Measurements from ENCODE around the gene PIK3C2G. TPM values are rescaled to one million over a fixed set of nuclear protein-coding genes. Genes with fewer than 3 reads are reported as not detected.

Gene PIK3C2G
- total RNA-seq, 1 donor from 2014 or later, result 0.59 TPM

- TF ChIP-seq, protein P1, sequence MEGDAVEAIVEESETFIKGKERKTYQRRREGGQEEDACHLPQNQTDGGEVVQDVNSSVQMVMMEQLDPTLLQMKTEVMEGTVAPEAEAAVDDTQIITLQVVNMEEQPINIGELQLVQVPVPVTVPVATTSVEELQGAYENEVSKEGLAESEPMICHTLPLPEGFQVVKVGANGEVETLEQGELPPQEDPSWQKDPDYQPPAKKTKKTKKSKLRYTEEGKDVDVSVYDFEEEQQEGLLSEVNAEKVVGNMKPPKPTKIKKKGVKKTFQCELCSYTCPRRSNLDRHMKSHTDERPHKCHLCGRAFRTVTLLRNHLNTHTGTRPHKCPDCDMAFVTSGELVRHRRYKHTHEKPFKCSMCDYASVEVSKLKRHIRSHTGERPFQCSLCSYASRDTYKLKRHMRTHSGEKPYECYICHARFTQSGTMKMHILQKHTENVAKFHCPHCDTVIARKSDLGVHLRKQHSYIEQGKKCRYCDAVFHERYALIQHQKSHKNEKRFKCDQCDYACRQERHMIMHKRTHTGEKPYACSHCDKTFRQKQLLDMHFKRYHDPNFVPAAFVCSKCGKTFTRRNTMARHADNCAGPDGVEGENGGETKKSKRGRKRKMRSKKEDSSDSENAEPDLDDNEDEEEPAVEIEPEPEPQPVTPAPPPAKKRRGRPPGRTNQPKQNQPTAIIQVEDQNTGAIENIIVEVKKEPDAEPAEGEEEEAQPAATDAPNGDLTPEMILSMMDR (IDR thresholded peaks at IDR 0.05), result no peak
- Histone ChIP-seq H3K36me3 (no peaks in the 10 kb centered on the region), H3K4me3 (no peak overlapping the region), H3K4me1 (no peaks in the 10 kb centered on the region), H3K27me3 (ENCODE audit: low read depth) (no peaks in the 10 kb centered on the region), H3K27ac (no peak overlapping the region), H3K9me3 (no peaks in the 10 kb centered on the region)
- DNase-seq (no peak), ATAC-seq (no peak)
- intact Hi-C loops (cut with DNase I), result no loop called here
These were observed 113.8 kb downstream of the PIK3C2G start for GRCh38 chr12:18375131-18375530.

- TF ChIP-seq, protein P1 (IDR thresholded peaks at IDR 0.05), result no peak
- ATAC-seq, result no peak
- H3K9me3 ChIP-seq, result no peaks in the 10 kb centered on the region
- no peaks in the 10 kb centered on the region for H3K4me1 ChIP-seq
- H3K27ac ChIP-seq, result no peak overlapping the region
- H3K4me3 ChIP-seq, result no peak overlapping the region
- H3K36me3 ChIP-seq, result no peaks in the 10 kb centered on the region
- no peak for DNase-seq
- intact Hi-C loops (cut with DNase I), result no loop called here
- H3K27me3 ChIP-seq (ENCODE audit: low read depth), result no peaks in the 10 kb centered on the region
These were observed 114.3 kb downstream of the PIK3C2G start for GRCh38 chr12:18375583-18375982.

- H3K36me3 ChIP-seq, result no peaks in the 10 kb centered on the region
- no peak overlapping the region for H3K4me3 ChIP-seq
- H3K4me1 ChIP-seq, result peaks cover 7% of the 10 kb centered on the region
- no peaks in the 10 kb centered on the region for H3K27me3 ChIP-seq (ENCODE audit: low read depth)
- intact Hi-C loops (cut with DNase I), result no loop called here
- no peaks in the 10 kb centered on the region for H3K9me3 ChIP-seq
- TF ChIP-seq, protein P1 (IDR thresholded peaks at IDR 0.05), result no peak
- no peak for ATAC-seq
- H3K27ac ChIP-seq, result no peak overlapping the region
- no peak for DNase-seq
These were observed 121.0 kb downstream of the PIK3C2G start for GRCh38 chr12:18382236-18382885.

DNA sequence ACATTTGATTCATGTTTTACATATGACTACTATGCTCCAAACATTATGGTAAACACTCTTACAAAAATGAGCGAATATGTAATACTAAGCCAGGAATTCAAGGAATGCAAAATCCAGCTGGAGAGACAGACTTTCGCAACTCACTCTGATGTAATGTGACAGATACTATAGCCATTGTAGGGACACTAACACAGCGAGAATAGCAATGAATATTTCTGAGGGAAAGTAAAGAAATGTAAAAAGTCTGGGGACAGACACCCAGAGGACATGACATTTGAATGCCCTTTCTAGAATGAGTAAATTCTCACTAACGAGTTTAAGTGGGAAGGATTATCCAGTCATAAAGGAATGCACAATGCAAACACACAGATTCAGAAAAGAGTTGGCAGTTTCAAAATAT lies 121.9 kb downstream of the PIK3C2G start:
- Histone ChIP-seq H3K36me3 (no peaks in the 10 kb centered on the region), H3K9me3 (no peaks in the 10 kb centered on the region), H3K4me3 (no peak overlapping the region), H3K27me3 (ENCODE audit: low read depth) (no peaks in the 10 kb centered on the region), H3K27ac (peak overlapping the region; percentile 36), H3K4me1 (peaks cover 7% of the 10 kb centered on the region)
- ATAC-seq, result peak; percentile 66 to 86
- TF ChIP-seq, protein P1 (IDR thresholded peaks at IDR 0.05), result no peak
- no peak for DNase-seq
- intact Hi-C loops (cut with DNase I), result no loop called here

DNA sequence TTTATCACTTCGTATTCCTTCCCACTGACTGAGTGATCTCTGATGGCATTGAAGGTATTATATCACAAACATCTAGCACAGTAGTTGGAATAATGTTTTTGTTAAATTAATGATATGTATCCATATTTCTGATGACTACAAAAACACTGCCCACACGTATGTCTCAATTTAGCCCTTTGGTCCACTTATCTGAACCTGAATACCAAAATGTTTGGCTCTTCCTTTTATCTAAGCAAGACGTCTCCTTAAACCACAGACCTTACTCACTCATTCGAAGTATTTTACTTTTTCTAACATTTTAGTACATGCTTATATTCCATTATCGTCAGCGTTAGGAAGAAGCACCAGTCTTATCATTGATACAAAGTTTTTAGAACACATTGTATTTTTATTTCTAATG lies 126.4 kb downstream of the PIK3C2G start:
- Histone ChIP-seq H3K9me3 (no peaks in the 10 kb centered on the region), H3K4me1 (peaks cover 1% of the 10 kb centered on the region), H3K27ac (no peak overlapping the region), H3K27me3 (ENCODE audit: low read depth) (no peaks in the 10 kb centered on the region), H3K36me3 (no peaks in the 10 kb centered on the region), H3K4me3 (no peak overlapping the region)
- TF ChIP-seq, protein P1 (IDR thresholded peaks at IDR 0.05), result no peak
- DNase-seq (no peak), ATAC-seq (no peak)
- intact Hi-C loops (cut with DNase I), result no loop called here
